SU-DHL-6 (cell line): ENCODE measurements around the gene MROH8.

ENCODE experiments used
- H2AFZ ChIP-seq: fragments of 200-600 bp; sonication (generic); 2 replicates; pipeline ENCODE4 v1.6.1; 2014; ENCODE audit warnings: low read depth, mild to moderate bottlenecking, moderate library complexity, mixed read lengths, antibody characterized with exemption, low read length; ENCODE audit not compliant: severe bottlenecking
- H3F3A ChIP-seq: fragments of 200-600 bp; shearing (Covaris generic); 2 replicates; pipeline ENCODE4 v1.6.0; 2016; ENCODE audit warnings: antibody characterized with exemption, mild to moderate bottlenecking; ENCODE audit not compliant: insufficient read depth
- H3K27ac ChIP-seq: fragments of 200-600 bp; sonication (generic); 2 replicates; pipeline ENCODE4 v1.5.1; 2016; ENCODE audit warnings: low read depth, mild to moderate bottlenecking, low read length, moderate library complexity, mixed read lengths
- H3K27me3 ChIP-seq: fragments of 200-600 bp; sonication (generic), shearing (Covaris generic); 2 replicates; pipeline ENCODE4 v1.6.0; 2014; ENCODE audit warnings: mild to moderate bottlenecking, low read length
- H3K36me3 ChIP-seq: fragments of 200-600 bp; sonication (generic); 2 replicates; pipeline ENCODE4 v1.6.1; 2014; ENCODE audit warnings: mild to moderate bottlenecking, low read length, mixed read lengths
- H3K4me2 ChIP-seq: fragments of 300-600, 200-600 bp; shearing (Covaris generic), sonication (generic); 2 replicates; pipeline ENCODE4 v1.6.0; 2014; ENCODE audit warnings: low read length, low read depth, mild to moderate bottlenecking; ENCODE audit not compliant: poor library complexity, severe bottlenecking
- H3K4me3 ChIP-seq: fragments of 200-600 bp; sonication (generic); 2 replicates; pipeline ENCODE4 v1.5.1; 2014; ENCODE audit warnings: antibody characterized with exemption, low read length, mild to moderate bottlenecking, mixed read lengths; ENCODE audit not compliant: insufficient read depth, poor library complexity, severe bottlenecking
- H3K79me2 ChIP-seq: fragments of 200-600 bp; sonication (generic); 2 replicates; pipeline ENCODE4 v1.6.1; 2014; ENCODE audit warnings: mild to moderate bottlenecking, low read length, moderate library complexity; ENCODE audit not compliant: insufficient read depth
- H3K9ac ChIP-seq: fragments of 200-600 bp; sonication (generic); 2 replicates; pipeline ENCODE4 v1.7.0; 2014; ENCODE audit warnings: mild to moderate bottlenecking, low read length
- H3K9me2 ChIP-seq: fragments of 200-600 bp; sonication (generic); replicated peaks from 2 replicates; pipeline ENCODE4 v1.6.1; 2014; ENCODE audit warnings: low read length; ENCODE audit not compliant: insufficient read depth
- H3K9me3 ChIP-seq: fragments of 200-600 bp; sonication (generic); 2 replicates; pipeline ENCODE4 v1.6.1; 2014; ENCODE audit warnings: low read length, mixed read lengths; ENCODE audit not compliant: insufficient read depth
- H4K20me1 ChIP-seq: fragments of 200-600 bp; sonication (generic); 2 replicates; pipeline ENCODE4 v1.6.1; 2014; ENCODE audit warnings: low read depth, mild to moderate bottlenecking, antibody characterized with exemption, low read length, moderate library complexity, mixed read lengths
- EZH2phosphoT487 ChIP-seq: fragments of 200-600 bp; sonication (generic), shearing (Covaris generic); conservative IDR thresholded peaks from 2 replicates; pipeline ENCODE4 v1.6.1; 2018; ENCODE audit warnings: mild to moderate bottlenecking, antibody characterized with exemption, low read length, moderate library complexity, mixed read lengths
- TF ChIP-seq, protein P1 (sequence below): fragments of 200-600 bp; sonication (generic); IDR thresholded peaks from one replicate; pipeline ENCODE4 v1.5.1; 2017; ENCODE audit warnings: antibody characterized with exemption, mild to moderate bottlenecking, low read length, moderate library complexity; ENCODE audit not compliant: insufficient read depth, poor library complexity, severe bottlenecking

MROH8 gene

DNA sequence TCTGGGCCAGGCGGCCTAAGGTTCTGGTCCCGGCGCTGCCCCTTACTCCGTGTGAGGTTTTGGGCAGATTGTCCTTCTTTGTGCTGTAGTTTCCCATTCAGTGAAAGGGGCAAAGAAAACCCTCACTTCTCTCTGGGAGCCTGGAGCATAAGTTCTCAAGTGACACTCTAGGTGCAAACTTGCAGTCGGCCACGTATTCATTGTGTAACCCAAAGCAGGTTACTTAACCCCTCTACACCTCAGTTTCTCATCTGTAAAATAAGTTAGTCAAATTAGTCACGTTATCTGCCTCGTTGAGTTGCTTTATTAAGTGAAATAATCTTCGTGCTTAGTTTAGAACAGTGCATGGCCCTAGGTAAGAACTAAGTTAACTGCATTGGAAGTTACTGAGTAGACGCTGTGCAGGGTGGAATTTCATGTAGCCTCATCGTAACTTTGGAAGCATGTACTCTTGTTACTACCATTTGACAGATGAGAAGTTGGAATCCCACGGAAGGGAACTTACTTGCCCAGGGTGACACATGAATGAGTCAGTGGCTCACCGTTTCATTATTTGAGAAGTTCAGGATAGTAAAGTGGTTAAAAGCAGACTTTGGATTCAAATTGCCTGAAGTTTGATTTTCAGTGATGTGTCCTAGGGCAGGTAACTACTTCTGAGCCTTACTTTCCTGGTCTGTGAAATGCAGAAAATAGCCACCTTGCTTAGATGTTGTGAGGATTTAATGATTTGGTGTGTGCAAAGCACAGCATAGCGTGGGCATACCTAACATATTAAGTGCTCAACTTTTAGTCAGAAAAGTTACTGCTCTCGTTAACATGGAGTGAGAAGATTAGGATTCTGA lies 556 bp upstream of the MROH8 start:
- H3K79me2 ChIP-seq = peaks cover 55% of the 10 kb centered on the region
- H3K9me3 ChIP-seq = no peaks in the 10 kb centered on the region
- peaks cover 5% of the 10 kb centered on the region; the same call in 1 of the 2 replicates for H4K20me1 ChIP-seq
- no peaks in the 10 kb centered on the region for H3K9me2 ChIP-seq
- no peak for TF ChIP-seq EZH2phosphoT487
- TF ChIP-seq, protein P1, sequence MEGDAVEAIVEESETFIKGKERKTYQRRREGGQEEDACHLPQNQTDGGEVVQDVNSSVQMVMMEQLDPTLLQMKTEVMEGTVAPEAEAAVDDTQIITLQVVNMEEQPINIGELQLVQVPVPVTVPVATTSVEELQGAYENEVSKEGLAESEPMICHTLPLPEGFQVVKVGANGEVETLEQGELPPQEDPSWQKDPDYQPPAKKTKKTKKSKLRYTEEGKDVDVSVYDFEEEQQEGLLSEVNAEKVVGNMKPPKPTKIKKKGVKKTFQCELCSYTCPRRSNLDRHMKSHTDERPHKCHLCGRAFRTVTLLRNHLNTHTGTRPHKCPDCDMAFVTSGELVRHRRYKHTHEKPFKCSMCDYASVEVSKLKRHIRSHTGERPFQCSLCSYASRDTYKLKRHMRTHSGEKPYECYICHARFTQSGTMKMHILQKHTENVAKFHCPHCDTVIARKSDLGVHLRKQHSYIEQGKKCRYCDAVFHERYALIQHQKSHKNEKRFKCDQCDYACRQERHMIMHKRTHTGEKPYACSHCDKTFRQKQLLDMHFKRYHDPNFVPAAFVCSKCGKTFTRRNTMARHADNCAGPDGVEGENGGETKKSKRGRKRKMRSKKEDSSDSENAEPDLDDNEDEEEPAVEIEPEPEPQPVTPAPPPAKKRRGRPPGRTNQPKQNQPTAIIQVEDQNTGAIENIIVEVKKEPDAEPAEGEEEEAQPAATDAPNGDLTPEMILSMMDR = no peak
- H2AFZ ChIP-seq = no peak overlapping the region
- H3F3A ChIP-seq = peaks cover 5% of the 10 kb centered on the region; the same call in 1 of the 2 replicates
- peak overlapping the region; percentile 71 for H3K27ac ChIP-seq
- no peaks in the 10 kb centered on the region for H3K36me3 ChIP-seq
- peak overlapping the region; percentile 85 for H3K9ac ChIP-seq
- H3K27me3 ChIP-seq = no peaks in the 10 kb centered on the region
- peak overlapping the region; percentile 89 for H3K4me2 ChIP-seq
- peak overlapping the region; percentile 71 for H3K4me3 ChIP-seq

DNA sequence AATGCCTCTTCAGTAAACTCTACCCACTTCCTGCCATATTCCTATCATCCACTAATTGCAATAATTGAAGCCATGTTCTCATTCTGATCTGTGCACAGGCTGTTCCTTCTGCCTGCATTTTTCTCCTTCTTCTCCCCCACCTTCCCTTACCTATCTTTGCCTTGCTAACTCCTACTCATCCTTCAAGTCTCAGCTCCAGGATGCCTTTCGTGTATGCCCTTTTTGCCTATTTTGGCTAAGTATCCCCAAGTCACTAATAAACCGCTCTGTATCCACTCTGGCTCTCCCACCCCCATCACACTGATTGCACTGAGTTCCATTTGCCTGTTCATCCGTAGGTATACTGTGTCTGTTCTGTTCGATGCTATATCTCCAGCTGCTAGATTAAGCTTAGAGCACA lies 6.5 kb downstream of the MROH8 start:
- Histone ChIP-seq H3K27ac (no peak overlapping the region), H3K9me2 (no peaks in the 10 kb centered on the region), H3F3A (0 out of 2 replicates have a peak, but pooled peaks cover 5% of the 10 kb centered on the region), H3K27me3 (no peaks in the 10 kb centered on the region), H3K36me3 (no peaks in the 10 kb centered on the region), H3K79me2 (no peaks in the 10 kb centered on the region), H4K20me1 (no peaks in the 10 kb centered on the region), H3K4me3 (no peak overlapping the region), H3K4me2 (no peak overlapping the region), H3K9ac (no peak overlapping the region), H3K9me3 (no peaks in the 10 kb centered on the region), H2AFZ (no peak overlapping the region)
- no peak for TF ChIP-seq EZH2phosphoT487
- TF ChIP-seq, protein P1 = no peak

DNA sequence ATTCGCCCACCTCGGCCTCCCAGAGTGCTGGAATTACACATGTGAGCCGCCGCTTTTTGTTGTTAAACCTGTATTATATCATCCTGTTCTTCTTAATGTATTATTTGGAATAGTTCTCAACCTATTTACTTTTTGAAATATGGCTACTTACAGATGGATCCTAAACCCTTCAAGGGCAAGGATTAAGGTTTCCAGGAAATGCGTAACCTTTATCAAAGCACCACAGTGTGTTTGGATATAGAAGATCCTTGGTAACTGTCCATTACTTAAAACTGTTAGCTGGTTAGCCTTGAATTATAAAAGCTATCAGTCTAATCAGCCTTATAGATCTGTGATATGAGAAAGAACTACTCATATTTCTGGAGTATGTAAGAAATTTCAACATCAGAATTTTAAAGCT lies 12.5 kb downstream of the MROH8 start:
- no peaks in the 10 kb centered on the region for H3K79me2 ChIP-seq
- no peaks in the 10 kb centered on the region for H3K36me3 ChIP-seq
- no peak overlapping the region for H3K9ac ChIP-seq
- no peaks in the 10 kb centered on the region for H3K9me2 ChIP-seq
- H4K20me1 ChIP-seq = no peaks in the 10 kb centered on the region
- no peak overlapping the region for H2AFZ ChIP-seq
- H3K27ac ChIP-seq = no peak overlapping the region
- no peaks in the 10 kb centered on the region for H3F3A ChIP-seq
- no peak overlapping the region for H3K4me2 ChIP-seq
- no peaks in the 10 kb centered on the region for H3K27me3 ChIP-seq
- no peak overlapping the region for H3K4me3 ChIP-seq
- H3K9me3 ChIP-seq = no peaks in the 10 kb centered on the region
- TF ChIP-seq EZH2phosphoT487 = no peak
- TF ChIP-seq, protein P1 = no peak
